ENCODE results near the gene KIF26A. TPM values are rescaled to one million over a fixed set of nuclear protein-coding genes. Genes with fewer than 3 reads are reported as not detected.

The KIF26A gene
- total RNA-seq (2014; rRNA removed; shearing (Covaris generic); ENCODE audit: low replicate concordance), result 0.32 TPM in 1 of 2 replicates, not detected in the other

GRCh38 chr14:104138098-104138717 lies at the start of gene KIF26A:
Gene KIF26A (plus strand): TSS chr14:104138587. CDS start chr14:104138723, 136 bp downstream.
- no peak for DNase-seq (ENCODE audit: low read depth)
- in situ Hi-C loops (cut with HindIII; ENCODE audit: low pct_unique_long_range_greater_than_20kb, low sequenced_read_pairs), result no loop called here

GRCh38 chr14:104090071-104090748 lies 48.2 kb upstream of the KIF26A start:
- in situ Hi-C loops (cut with HindIII; ENCODE audit: low pct_unique_long_range_greater_than_20kb, low sequenced_read_pairs), result no loop called here
- no peak for DNase-seq (ENCODE audit: low read depth)

GRCh38 chr14:104091061-104091926 lies 47.1 kb upstream of the KIF26A start:
- no peak for DNase-seq (ENCODE audit: low read depth)
- in situ Hi-C loops (cut with HindIII; ENCODE audit: low pct_unique_long_range_greater_than_20kb, low sequenced_read_pairs), result no loop called here

DNA sequence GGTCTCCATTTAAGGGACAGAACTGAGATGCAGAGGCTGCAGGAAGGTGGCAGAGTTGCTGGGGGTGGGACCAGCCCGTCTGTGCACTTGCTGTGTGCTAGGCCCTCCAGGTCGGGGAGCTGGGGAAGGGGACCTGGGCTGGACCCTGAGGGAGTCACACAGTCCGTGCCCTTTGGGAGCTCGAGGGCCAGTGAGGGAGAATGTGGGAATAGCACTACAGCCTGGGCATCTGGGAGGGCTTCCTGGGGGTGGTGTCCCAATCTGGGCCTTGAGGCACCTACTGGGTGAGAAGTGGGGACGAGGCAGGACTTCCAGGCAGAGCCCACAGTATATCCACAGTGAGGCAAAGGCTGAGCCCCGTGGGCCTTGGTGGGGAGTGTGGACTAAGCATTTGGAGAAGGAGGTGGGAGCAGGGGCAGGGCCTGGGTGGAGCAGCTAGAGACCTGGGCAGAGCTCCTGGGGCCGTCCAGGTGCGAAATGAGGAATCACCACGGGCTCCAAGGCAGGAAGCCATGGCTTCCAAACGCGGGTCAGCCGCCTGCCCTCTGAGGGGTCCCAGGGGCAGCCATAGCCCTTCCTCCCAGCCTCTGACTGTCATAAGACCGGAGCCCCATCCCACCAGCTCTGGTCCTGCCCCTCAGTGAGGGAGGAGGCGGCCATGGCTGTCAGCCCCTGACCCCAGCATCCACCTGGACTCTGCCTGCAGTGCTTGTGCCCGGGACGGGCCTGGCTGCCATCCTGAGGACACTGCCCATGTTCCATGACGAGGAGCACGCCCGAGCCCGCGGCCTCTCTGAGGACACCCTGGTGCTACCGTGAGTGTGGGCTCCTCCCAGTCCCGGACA lies 46.2 kb upstream of the KIF26A start:
- no peak for DNase-seq (ENCODE audit: low read depth)
- in situ Hi-C loops (cut with HindIII; ENCODE audit: low pct_unique_long_range_greater_than_20kb, low sequenced_read_pairs), result no loop called here

DNA sequence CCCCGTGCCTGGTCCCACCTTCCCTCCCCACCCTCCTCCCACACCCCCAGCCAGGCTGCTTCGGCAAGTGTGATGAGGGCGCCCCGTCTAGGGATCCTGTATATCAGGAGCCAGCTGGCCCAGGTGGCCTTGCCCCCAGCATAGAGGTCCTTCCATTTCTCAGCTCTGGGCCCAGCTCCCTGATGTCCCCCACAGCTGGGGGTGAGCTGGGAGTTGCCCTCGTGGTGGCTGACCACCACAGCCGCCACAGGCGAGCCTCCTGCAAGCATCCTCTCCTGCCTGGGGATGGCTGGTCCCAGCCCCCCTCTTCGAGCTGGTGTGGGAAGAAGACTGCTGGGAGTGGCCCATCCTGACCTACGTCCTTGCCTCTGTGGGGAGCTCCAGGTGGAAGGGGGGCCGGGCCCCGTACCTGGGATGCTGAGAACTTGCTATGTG lies 45.4 kb upstream of the KIF26A start:
- no peak for DNase-seq (ENCODE audit: low read depth)
- in situ Hi-C loops (cut with HindIII; ENCODE audit: low pct_unique_long_range_greater_than_20kb, low sequenced_read_pairs), result no loop called here

DNA sequence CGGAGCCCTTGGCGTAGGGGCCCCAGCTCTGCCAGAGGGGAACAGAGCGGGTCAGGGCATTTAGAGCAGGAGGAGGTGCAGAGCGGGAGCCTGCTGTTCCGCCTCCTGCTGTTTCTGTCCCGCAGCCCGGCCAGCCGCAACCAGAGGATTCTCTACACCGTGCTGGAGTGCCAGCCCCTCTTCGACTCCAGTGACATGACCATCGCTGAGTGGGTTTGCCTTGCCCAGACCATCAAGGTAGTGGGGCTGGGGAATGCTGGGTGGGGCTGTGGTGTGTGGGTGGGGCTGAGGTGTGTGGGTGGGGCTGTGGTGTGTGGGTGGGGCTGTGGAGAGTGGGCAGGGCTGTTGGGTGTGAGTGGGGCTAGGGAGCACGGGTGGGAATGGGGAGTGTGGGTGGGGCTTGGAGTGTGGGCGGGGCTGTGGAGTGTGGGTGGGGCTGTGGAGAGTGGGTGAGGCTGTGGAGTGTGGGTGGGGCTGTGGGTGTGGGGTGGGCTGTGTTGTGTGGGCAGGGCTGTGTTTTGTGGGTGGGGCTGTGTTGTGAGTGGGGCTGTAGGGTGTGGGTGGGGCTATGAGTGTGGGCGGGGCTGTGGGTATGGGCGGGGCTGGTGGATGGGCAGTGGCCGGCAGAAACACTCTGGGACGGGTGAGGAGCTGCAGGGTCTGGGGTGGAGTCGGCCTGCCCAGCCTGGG lies 44.9 kb upstream of the KIF26A start:
- in situ Hi-C loops (cut with HindIII; ENCODE audit: low pct_unique_long_range_greater_than_20kb, low sequenced_read_pairs), result no loop called here
- no peak for DNase-seq (ENCODE audit: low read depth)

- in situ Hi-C loops (cut with HindIII; ENCODE audit: low pct_unique_long_range_greater_than_20kb, low sequenced_read_pairs), result no loop called here
- DNase-seq (ENCODE audit: low read depth), result no peak
Measured at GRCh38 chr14:104094056-104094708, 44.2 kb upstream of the KIF26A start.

DNA sequence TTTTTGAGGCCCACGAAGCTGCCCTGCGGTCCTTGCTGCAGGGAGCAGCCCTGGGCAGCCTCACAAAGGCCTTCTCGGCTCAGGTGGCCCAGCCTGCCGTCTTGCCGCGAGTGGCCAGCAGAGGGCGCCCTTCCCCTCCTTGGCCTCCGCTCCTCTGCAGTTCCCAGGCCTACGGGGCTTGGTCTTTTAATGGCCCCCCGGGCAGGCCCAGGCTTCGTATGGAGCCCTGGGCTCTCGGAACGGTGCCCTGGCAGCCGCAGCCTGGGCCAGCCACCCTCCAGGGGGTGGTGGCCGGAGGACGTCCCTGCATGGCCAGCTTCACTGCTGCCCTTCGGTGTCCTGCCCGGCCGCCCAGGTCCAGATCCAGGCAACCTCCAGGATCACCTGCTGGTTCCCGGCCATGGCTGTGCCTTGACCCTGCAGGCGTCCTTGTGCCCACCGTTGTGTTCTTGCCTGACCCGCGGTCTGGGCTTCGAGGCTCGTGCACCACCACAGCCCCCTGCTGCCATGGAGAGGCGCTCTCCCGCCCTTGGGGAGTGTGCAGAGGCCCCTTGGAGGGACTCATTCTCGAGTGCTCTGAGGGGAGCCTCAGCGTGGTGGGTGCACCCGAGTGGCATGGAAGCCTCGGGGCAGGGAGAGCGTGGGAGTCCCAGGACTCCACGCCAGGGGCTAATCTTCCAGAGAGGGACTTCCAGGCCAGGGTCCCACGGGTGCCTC lies 43.5 kb upstream of the KIF26A start:
- peak; percentile 11 for DNase-seq (ENCODE audit: low read depth)
- in situ Hi-C loops (cut with HindIII; ENCODE audit: low pct_unique_long_range_greater_than_20kb, low sequenced_read_pairs), result no loop called here

DNA sequence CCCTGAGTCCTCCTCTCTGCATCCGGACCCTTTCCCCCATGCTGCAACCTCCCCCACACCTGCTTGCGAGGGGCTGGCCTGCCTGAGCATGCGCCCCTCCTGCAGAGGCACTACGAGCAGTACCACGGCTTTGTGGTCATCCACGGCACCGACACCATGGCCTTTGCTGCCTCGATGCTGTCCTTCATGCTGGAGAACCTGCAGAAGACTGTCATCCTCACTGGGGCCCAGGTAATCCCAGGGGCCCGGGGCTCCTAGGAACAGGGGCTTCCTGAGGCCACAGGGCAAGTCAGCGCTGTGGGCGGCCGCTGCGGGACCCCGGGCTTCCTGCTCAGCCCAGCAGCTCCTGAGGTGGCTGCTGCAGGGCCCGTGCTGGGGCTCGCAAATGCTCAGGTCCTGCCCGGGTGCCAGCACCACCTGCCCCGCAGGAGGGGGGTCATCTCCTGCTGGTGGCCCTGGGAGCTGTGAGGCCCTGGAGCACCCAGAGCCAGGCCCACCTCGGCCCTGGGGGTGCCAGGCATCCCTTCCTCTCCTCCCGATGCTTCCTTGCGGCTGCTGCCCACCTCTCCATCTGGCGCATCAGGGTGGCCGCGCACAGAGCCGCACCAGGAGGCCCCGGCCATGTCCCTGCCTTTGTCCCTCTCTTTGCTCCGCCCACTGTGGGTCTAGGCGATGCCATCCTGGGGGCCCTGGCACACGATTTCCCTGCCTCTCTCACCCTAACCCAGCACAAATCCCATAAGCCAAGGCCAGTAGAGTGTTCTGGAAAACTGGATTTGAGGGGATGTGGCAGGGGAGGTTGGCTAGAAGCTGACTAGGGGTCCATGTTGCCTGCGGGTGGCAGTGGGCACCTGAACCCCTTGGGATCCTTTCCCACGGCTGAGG lies 42.7 kb upstream of the KIF26A start:
- in situ Hi-C loops (cut with HindIII; ENCODE audit: low pct_unique_long_range_greater_than_20kb, low sequenced_read_pairs), result no loop called here
- DNase-seq (ENCODE audit: low read depth), result no peak

DNA sequence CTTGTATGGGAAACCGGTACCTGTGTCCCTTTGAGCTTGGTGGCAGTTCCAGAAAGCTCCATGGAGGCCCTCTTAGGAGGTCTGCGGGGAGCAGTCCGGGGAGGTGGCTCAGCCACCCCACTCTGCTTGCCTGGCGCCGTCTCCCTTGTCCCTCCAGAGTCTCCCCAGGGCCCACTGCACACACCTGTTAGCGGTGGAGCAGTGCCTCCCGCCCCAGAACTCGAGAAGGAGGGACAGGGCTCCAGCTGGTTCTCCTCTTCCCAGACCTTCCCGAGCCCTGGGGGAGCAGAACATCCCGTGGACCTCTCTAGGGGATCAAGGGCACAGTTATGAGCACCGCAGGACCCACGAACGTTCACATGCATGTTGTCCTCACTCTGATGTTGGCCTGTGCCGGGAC lies 42.1 kb upstream of the KIF26A start:
- no peak for DNase-seq (ENCODE audit: low read depth)
- in situ Hi-C loops (cut with HindIII; ENCODE audit: low pct_unique_long_range_greater_than_20kb, low sequenced_read_pairs), result no loop called here

- in situ Hi-C loops (cut with HindIII; ENCODE audit: low pct_unique_long_range_greater_than_20kb, low sequenced_read_pairs), result no loop called here
Measured at GRCh38 chr14:104096751-104097700, 41.4 kb upstream of the KIF26A start.

GRCh38 chr14:104098272-104099095 lies 39.9 kb upstream of the KIF26A start:
- in situ Hi-C loops (cut with HindIII; ENCODE audit: low pct_unique_long_range_greater_than_20kb, low sequenced_read_pairs), result no loop called here
- no peak for DNase-seq (ENCODE audit: low read depth)

More at GRCh38 chr14:104096751-104097700, 41.4 kb upstream of the KIF26A start:
- DNase-seq (ENCODE audit: low read depth), result no peak

DNA sequence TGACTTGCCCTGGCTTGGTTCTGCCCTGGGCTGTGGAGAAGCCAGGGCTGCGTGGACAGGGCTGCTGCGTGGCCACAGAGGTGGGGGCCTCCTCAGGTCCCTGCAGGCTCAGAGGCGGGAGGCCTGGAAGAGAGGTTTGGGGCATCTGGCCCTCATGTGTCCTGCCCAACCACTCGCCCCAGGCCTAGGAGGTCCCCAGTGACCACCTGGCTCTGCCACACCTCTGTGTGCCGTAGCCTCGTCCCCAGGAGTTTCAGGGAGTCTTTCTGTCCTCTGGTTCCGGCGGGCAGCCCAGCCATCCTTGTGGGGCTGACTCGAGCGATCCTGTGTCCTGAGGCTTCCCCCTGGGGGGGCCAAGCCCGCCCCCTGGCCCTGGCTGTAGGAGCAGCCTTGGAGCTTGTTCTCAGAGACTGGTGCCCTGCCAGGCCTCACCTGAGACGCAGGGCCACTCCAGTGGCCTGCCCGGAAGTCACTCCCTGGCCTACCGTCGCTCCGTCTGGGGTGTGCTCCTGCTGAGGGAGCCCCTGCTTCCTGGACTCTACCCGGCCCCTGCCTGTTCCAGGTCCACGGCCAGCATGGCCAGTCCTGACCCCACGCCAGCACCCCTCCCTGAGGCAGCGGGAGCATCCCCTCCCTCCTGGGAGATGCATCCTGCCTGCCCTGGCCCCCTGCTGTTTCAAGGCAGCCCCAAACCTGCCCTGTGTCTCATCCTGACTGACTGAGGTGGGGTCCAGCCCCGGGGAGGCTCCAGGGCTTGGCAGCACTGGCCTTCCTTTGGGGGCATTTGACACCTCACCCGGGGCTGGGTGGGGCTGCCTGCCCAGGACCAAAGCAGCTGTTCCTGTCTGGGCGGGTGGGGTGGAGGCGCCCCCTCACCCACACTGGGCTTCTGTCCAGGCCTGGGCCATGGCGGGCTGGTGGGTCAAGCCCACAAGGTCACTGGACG lies 39.0 kb upstream of the KIF26A start:
- in situ Hi-C loops (cut with HindIII; ENCODE audit: low pct_unique_long_range_greater_than_20kb, low sequenced_read_pairs), result no loop called here
- no peak for DNase-seq (ENCODE audit: low read depth)

Data from Caki2 (cell line).